GM18507 (cell line): ENCODE results near the gene MPIG6B.
A peak's percentile ranks its signal among the peaks of the same experiment; 100 is the strongest.
"Not testable (repeated sequence)": the region's sequence is repeated elsewhere in the genome, so short reads cannot be mapped to it uniquely, and the experiment has no call there.

ENCODE experiments used
- DNase-seq: peaks from one replicate; pipeline ENCODE4 v3.0.0; 2011; ENCODE audit warnings: low read depth; ENCODE audit not compliant: insufficient read length; ENCODE audit errors: extremely low spot score
- FAIRE-seq: peaks from 2 replicates; lab custom pipeline; 2011; peaks lifted over from hg19 to GRCh38; lab: Jason Lieb, UNC

The MPIG6B gene

DNA sequence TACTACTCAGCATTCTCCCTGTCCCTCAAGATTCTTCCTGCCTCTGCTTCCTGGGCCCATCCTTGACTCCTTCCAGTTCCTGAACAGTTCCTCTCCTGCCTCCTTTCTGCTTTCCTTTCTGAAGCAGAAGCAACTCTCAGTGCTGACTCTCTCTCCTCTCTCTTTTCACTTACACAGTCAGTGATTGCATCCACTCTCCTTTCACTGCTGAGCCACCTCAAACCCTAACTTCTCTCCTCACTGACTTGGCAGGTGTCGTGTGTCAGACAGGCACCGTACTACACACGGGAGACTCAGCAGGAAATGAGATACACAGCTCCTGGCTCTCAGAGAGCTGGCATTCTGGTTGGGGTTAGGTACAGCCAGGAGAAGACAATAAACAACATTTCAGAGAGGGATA, 25.6 kb upstream of the MPIG6B start:
- DNase-seq (no peak), FAIRE-seq (no peak)

DNA sequence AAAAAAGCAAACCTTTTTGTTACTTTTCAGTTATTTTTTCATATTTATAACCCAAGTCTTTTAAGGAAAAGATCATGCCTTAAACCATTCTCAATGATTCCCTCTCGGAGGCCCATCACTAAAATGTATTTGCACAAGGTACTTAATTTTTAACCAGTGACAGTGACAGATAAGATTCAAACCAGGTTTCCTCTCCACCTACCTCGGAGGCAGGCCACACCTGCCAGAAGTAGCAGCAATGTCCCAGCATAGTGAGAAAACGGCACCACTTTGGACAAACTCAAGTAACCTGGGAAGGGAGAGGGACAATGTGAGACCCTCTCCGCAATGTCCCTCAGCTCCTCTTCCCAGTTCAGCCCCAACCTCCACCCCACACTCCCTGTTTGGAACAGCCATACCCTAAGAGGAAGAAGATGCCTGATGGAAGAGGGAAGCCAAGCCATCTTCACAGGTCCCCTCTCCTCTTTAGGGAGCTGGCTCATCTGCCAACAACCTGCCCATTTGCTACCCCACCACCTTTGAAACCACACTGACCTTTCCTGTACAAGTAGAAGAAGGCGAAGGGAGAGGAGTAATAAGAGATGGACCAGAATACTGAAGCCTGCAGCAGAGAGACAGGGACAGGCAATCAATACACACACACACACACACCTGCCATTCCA, 22.3 kb upstream of the MPIG6B start:
- no peak for DNase-seq
- FAIRE-seq: no peak

DNA sequence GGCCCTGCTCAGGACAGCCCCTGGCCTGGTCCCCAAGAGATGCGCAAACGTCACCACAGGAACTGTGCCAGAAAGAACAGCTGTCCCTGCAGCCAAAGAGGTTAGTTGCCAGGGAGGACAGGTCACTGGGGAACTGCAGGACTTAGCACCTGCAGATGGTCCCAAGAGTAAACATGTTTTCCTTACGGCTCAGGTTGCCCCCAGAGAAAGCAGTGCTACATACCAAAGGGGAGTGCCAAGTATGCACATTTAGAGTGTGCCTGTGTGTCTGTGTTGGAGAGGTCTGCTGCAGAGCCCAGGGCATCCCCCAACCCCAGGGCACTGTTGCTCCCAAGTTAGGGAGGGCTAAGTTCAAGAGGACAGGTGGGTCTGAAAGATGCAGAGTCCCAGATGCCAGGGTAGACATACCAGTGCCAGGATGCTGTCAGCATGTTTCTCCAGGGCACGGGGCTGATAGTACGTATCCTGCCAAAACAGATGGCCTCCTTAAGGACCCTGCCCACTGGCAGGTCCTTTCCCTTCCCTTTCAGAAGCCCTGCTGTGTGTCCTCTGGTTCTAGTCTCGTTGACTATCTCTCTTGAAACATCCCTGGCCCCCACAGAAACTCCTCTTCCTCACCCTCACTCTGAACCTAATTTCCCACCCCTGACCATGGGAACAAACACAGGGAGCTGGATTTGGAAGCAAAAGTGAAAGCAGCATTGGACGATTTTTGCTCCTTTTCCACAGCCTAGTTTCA, 21.3 kb upstream of the MPIG6B start:
- FAIRE-seq: no peak
- no peak for DNase-seq

DNA sequence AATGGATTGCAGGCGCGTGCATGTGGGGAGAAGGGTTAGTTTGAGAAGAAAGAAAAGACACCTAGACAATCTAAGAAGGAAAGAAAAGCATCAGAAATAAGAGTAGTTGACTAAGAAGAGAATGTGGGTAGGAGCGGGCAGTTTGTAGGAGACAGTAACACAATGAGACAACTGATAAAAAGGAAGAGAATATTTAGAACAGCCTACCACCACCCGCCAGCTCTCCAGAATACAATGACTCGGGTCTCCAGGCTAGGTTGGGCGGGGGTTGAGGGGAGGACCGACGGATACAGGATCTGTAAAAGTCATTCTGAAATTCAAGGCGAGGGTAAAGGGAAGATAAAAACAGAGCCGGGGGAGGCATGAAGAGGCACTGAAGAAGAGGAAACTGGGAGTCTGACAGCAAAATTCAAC, 20.8 kb upstream of the MPIG6B start:
- DNase-seq (no peak), FAIRE-seq (no peak)

DNA sequence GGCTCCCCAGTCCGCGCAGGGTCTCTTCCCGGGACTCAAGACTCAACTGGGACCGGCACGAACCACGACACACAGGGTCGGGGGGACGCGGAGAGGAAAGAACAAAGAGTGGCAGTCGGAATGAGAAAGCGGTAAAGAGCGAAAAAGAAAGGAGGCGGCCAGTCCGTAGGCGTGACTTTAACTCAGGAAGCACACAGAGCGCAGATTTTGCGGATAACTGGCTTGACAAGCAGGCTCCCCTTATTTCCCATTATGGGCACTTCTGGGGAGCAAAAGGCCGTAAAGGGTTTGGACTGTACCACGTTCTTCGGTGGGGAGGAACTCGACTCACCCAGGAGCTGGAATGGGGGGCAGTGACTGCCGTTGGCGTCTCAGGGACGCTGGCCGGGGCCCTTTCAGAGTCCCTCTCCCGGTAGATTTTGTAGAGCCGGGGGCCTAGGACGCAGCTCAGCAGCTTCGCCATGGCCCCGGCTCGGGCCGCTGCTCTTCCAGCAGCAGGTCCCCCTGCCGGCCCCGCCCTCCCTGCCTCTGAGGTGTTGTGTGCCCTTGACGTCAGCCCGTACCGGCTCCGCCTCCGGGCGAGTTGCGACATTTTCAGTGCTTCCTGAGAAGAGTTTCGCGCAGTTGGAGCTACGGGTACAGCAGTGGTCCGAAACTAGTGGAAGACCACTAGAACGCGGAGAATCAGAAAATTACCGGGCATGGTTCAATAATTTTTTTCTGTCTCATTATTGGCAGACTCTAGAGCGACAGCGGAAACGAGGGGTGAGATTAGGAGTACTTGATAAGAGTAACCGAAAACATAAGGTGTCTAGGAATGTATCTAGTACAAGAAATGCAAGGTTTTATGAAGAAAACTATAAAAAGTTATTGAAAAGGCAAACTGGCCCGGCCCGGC, 20.1 kb upstream of the MPIG6B start, which contains the start of gene ABHD16A:
ABHD16A (minus strand) TSS at position 506 of the 898 bp plus-strand sequence; CDS start at position 463, 43 bp downstream.
- peak; percentile 99 for FAIRE-seq

DNA sequence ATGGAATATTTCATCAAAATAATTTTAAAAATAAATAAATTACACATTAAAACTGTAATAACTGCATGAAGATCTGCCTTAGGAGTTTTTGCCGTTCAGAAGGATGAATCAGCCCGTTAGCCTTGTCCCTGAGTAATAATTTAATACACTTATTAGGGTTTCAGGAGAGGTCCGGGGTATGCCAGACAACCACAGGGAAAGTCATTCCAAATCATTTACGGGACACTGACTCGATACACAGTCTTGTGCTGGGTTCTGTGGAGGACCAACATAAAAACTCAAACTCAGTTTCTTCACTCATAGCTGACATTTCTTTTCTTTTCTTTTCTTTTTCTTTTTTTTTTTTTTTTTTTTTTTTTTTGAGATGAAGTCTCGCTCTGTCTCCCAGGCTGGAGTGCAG, 17.2 kb upstream of the MPIG6B start:
- no peak for FAIRE-seq
- DNase-seq: no peak

More for the DNA sequence above, 20.1 kb upstream of the MPIG6B start, which contains the start of gene ABHD16A:
- peak; percentile 99 for DNase-seq

DNA sequence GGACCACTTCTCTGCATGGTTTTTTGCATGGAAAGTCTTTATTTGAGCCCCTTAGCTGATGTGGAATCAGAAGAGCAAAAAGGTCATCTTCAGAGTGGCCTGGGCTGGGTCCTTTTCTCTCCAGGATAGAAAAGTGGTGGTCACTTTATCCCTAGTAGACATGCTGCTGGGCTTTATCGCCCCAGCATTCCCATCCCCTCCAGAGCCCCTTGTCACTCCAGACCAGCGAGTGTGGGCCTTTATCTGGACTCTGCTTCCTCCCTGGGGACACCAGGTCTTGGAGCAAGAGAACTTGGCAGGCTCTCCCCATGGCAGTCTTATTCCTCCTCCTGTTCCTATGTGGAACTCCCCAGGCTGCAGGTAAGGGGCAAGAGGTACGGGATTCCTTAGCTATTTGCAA, 16.6 kb upstream of the MPIG6B start, which contains the start of gene LY6G6F:
LY6G6F (plus strand) TSS at position 268 of the 400 bp plus-strand sequence; CDS start at position 309, 41 bp downstream.
- no peak for FAIRE-seq

DNA sequence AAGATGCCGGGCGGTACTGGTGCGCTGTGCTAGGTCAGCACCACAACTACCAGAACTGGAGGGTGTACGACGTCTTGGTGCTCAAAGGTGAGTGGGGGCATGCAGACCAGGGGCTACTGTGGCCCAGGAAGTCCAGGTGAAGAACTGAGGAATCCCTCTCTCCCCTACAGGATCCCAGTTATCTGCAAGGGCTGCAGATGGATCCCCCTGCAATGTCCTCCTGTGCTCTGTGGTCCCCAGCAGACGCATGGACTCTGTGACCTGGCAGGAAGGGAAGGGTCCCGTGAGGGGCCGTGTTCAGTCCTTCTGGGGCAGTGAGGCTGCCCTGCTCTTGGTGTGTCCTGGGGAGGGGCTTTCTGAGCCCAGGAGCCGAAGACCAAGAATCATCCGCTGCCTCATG, 15.5 kb upstream of the MPIG6B start:
- no peak for DNase-seq
- no peak for FAIRE-seq

More for the DNA sequence above, 16.6 kb upstream of the MPIG6B start, which contains the start of gene LY6G6F:
- DNase-seq: no peak

DNA sequence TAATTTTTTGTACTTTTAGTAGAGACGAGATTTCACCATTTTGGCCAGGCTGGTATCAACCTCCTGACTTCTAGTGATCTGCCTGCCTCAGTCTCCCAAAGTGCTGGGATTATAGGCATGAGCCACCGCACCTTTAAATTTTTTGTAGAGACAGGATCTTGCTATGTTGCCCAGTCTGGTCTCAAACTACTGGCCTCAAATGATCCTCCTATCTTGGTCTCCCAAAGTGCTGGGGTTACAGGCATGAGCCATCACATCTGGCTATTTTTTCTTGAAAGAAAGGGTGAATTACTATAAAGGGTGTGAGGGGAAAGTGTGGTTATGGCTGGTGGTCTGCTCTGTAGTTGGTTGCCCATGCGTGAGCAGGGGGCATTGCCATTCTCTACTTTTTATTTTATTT, 14.9 kb upstream of the MPIG6B start:
- DNase-seq: no peak
- FAIRE-seq: no peak

DNA sequence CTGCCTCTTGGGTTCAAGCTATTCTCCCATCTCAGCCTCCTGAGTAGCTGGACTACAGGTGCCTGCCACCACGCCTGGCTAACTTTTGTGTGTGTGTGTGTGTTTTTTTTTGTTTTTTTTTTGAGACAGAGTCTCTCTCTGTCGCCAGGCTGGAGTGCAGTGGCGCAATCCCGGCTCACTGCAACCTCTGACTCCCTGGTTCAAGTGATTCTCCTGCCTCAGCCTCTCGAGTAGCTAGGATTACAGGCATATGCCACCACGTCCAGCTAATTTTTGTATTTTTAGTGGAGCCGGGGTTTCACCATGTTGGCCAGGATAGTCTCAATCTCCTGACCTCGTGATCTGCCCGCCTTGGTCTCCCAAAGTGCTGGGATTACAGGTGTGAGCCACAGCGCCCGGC, 14.0 kb upstream of the MPIG6B start:
- not testable (repeated sequence) for FAIRE-seq, DNase-seq

DNA sequence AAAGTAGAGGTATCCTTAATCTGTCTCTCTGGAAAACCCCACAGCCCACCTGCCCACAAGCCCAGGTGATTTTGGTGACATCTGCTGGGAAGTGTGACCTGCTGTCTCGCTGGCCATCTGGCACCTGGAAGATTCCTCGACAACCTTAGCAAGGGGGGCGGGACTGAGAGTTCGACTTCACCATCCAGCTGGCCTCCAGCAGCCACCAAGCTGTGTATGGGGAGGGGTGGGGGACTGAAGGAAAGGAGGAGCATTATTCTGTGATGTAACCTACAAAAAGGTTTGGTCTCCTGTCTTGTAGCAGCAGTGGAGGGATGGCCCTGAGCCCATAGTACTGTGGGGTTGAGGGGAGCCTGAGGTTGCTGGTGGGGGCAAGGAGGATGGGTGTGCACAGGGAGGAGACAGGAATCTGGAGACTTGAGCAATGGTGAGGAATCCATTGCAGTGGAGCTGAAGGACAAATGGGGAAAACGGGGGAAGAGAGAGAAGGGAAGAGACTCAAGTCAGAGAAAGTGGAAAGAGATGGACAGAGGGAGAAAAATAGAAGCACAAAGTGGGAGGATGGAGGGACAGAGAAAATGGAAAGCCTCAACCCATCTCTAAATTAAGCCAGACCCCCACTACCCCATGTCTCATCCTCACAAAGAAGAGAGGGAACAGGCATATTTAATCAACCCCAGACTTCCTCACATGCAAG, 12.5 kb upstream of the MPIG6B start:
- DNase-seq: no peak
- no peak for FAIRE-seq

DNA sequence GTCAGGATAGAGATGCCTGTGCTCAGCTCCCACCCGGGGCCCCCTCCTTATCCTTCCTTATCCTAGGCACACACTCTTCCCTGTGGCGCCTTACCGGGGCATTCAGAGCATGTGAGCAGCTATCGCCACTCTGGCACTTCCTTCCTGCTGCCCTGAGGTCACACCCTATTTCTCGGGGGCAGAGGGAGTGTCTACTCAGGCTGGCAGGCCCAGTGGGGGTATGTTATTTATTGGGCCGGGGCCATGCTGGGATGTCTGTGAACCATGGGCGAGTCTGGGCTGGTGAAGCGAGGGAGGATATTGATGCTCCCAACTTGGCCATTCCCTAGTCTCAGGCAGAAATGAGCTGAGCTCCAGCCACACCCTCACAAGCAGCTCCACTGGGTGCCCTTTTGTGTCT, 11.9 kb upstream of the MPIG6B start:
- no peak for DNase-seq
- FAIRE-seq: no peak

DNA sequence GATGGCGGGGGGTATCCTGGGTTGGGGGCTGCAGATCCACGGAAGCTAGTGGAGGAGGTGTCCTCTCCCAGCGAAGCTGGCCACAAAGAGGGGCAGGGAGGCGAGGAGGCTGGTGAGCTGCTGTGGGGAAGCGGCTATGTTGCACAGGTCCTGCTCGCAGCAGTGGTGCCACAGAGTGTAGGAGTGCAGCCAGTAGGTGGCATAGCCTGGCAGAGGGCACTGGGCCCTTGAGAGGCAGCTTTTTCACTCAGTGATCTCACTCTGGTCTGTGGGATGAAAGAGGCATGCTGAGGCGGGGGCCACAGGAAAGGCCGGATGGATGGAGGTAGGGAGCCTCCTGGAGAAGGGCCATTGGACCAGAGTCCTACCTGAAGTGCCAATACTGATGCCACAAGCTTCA, 10.9 kb upstream of the MPIG6B start:
- DNase-seq (no peak), FAIRE-seq (no peak)

DNA sequence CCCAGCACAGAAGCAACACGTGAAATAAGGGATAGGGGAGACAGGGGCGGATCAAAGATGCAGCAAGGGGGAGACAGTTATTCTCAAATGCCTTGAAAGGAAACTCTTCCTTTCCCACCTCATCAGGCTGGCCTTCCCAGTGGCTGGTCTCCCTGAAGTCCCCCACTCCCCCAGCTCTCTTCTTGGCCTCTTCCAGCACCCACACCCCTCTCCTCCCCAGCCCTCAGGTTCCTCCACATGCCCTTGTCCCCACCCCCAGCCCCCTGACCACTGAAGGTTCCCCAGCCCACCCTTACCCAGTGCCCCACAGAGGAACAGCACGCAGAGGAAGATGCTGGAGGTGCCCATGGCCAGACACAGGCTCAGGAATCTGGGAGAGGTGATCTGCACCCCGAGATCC, 9.7 kb upstream of the MPIG6B start:
- DNase-seq (no peak), FAIRE-seq (no peak)

DNA sequence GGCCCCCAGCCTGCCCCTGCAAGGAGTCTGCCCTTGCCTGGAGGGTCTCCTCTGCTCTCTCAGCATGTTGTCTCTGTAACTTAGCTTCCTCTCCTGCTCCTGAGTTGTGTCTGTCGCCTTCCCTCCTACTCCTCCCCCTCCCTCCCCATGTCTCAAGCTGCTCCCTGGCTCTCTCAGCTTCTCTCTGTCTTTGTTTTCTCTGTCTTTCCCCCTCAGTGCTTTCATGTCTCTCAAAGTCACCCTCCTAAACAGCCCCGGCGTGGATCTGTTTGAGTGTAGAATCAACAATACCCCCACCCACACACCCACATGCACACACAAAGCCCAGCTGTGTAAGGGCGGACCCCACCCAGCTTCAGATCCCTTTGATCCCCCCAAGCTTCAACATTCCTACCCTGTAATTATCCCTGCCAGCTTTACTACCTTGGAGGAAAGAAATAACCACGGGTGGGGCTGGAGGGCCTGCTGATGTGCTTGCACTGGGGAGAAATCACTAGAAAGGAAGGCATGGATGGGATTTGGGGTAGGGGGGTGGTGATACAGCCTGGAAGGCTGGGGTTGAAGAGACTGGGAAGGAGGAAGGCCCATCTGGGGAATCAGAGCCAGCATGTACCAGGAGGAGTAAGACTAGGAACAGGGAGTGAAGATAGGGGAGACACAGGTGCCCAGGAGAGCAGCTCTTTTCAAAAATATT, 9.0 kb upstream of the MPIG6B start:
- no peak for FAIRE-seq

DNA sequence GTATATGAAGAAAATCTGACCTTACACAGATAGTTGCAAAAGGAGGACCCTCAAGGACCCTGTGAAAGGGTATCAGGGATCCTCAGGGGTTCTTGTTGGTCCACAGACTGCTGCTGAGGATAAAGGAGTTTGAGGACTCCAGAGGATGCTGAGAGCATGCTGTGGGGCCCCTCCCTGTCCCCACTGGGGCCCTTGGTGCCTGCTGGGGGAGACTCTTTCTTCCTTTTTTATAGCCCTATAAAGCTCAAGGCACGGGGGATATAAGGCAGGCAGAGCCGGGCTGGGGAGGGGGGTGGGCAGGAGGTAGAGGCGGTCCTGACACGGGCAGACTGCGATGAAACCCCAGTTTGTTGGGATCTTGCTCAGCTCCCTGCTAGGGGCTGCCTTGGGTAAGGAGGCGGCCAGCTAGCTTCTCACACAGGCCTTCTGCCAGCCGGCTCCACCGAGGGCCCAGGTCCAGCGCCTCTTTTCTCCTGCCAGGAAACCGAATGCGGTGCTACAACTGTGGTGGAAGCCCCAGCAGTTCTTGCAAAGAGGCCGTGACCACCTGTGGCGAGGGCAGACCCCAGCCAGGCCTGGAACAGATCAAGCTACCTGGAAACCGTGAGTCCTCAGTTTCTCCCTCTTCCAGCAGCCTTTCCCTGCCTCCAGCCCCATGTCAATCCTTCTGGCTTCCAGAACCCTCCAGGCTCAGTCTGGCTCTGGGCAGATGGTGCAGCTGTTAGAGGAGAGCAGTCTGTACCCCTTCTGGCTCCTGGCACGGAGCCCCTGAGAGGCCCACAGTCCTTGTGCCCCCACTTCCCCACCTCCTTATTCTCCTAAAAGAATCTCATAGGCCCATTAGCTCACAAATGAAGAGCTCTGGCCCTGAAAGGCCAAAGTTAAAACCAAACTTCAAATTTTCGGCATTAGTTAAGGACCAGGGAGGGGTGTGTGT, 7.9 kb upstream of the MPIG6B start, which contains the start of gene LY6G6D:
LY6G6D (plus strand) TSS at position 327 of the 937 bp plus-strand sequence; CDS start at position 335, 8 bp downstream.
- no peak for FAIRE-seq
- no peak for DNase-seq

More for the DNA sequence above, 9.0 kb upstream of the MPIG6B start:
- no peak for DNase-seq

DNA sequence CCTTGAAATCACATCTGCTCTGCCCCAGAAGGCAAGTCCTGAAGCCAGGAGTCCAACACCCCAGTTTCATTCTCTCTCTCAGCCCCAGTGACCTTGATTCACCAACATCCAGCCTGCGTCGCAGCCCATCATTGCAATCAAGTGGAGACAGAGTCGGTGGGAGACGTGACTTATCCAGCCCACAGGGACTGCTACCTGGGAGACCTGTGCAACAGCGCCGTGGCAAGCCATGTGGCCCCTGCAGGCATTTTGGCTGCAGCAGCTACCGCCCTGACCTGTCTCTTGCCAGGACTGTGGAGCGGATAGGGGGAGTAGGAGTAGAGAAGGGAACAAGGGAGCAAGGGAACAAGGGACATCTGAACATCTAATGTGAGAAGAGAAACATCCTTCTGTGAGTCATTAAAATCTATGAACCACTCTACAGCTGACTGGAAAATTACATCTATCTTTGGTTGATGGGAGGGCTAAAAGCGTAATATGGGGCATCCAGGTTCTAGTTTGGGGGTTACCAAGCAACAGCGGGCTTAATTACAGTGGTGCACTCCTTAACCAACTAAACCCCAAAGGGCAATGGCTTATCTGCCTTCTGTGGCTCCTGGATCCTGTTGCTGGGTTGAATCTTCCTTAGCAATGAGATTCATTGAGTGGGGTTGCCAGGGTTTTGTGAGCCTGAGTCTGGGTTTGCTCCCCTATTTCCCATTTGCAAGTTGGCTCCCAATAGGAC, 5.5 kb upstream of the MPIG6B start:
- no peak for DNase-seq
- no peak for FAIRE-seq
